Measurements from ENCODE around the gene MST1. TPM values are rescaled to one million over a fixed set of nuclear protein-coding genes. Genes with fewer than 3 reads are reported as not detected.

MST1 gene
- total RNA-seq, 1 experiment from 2014 or later: 13.8 TPM

- Mint-ChIP-seq H3K4me1 (peaks cover 16% of the 10 kb centered on the region), H3K9me3 (no peaks in the 10 kb centered on the region), H3K27me3 (ENCODE audit: low read depth) (no peaks in the 10 kb centered on the region), H3K4me3 (no peak overlapping the region), H3K27ac (no peak overlapping the region), H3K36me3 (peaks cover 3% of the 10 kb centered on the region)
- ChIA-PET POLR2A (no interaction called here), CTCF (interaction anchor here (1.0 to 3.7 kb wide), 9 partner anchors 9 to 163 kb away, joined by 3 to 49 read pairs (median 8); partner anchors contain the start of genes AMIGO3, GMPPB and IP6K1)
- DNase-seq (ENCODE audit: low spot score) (no peak), ATAC-seq (no peak)
- no peak for TF ChIP-seq GRHL2 (CRISPR knock-in tag; IDR thresholded peaks at IDR 0.05; ENCODE audit: insufficient replicate concordance, severe bottlenecking)
- TF ChIP-seq MYBL2 (CRISPR knock-in tag; IDR thresholded peaks at IDR 0.05): no peak
- no peak for TF ChIP-seq PRRX2 (CRISPR knock-in tag; IDR thresholded peaks at IDR 0.05)
- no peak for TF ChIP-seq ZSCAN18 (CRISPR knock-in tag; IDR thresholded peaks at IDR 0.05)
- TF ChIP-seq MAX (CRISPR knock-in tag; IDR thresholded peaks at IDR 0.05): no peak
- TF ChIP-seq E2F1 (CRISPR knock-in tag; IDR thresholded peaks at IDR 0.05): no peak
- no peak for TF ChIP-seq ZNF317 (CRISPR knock-in tag; IDR thresholded peaks at IDR 0.05; ENCODE audit: borderline replicate concordance, low read depth)
- TF ChIP-seq NFYB (CRISPR knock-in tag; conservative IDR thresholded peaks at IDR 0.05; ENCODE audit: low read depth): no peak
- no peak for TF ChIP-seq SP1 (CRISPR knock-in tag; conservative IDR thresholded peaks at IDR 0.05)
- TF ChIP-seq TCF7 (CRISPR knock-in tag; IDR thresholded peaks at IDR 0.05; ENCODE audit: low read depth): no peak
- TF ChIP-seq CREM (CRISPR knock-in tag; IDR thresholded peaks at IDR 0.05): no peak
- TF ChIP-seq ZBTB21 (CRISPR knock-in tag; IDR thresholded peaks at IDR 0.05; ENCODE audit: borderline replicate concordance): no peak
These were observed 13.4 kb upstream of the MST1 start for GRCh38 chr3:49702672-49703071.

- ChIA-PET CTCF (interaction anchor here (0.6 to 3.7 kb wide), 66 partner anchors 8 to 422 kb away, joined by 3 to 55 read pairs (median 4); partner anchors contain the start of genes AMIGO3, AMT, CAMKV and GMPPB), POLR2A (interaction anchor here (0.8 to 1.0 kb wide), 2 partner anchors 18 to 209 kb away, joined by 3 to 6 read pairs; partner anchors contain the start of gene AMIGO3)
- H3K27me3 Mint-ChIP-seq (ENCODE audit: low read depth): no peaks in the 10 kb centered on the region
- H3K36me3 Mint-ChIP-seq: peaks cover 3% of the 10 kb centered on the region
- H3K9me3 Mint-ChIP-seq: no peaks in the 10 kb centered on the region
- H3K4me1 Mint-ChIP-seq: peaks cover 16% of the 10 kb centered on the region
- TF ChIP-seq ZNF396 (CRISPR knock-in tag; IDR thresholded peaks at IDR 0.05; ENCODE audit: borderline replicate concordance): no peak
- no peak for TF ChIP-seq ZNF263 (CRISPR knock-in tag; IDR thresholded peaks at IDR 0.05; ENCODE audit: low read depth)
- TF ChIP-seq HMGA2 (CRISPR knock-in tag; IDR thresholded peaks at IDR 0.05): no peak
- TF ChIP-seq RELA (CRISPR knock-in tag; IDR thresholded peaks at IDR 0.05; ENCODE audit: borderline replicate concordance): no peak
- no peak for TF ChIP-seq ZNF138 (CRISPR knock-in tag; conservative IDR thresholded peaks at IDR 0.05)
- TF ChIP-seq MLX (CRISPR knock-in tag; IDR thresholded peaks at IDR 0.05): 0 out of 2 replicates have a peak, but pooled peaks have one; percentile 44
- ATAC-seq (peak; percentile 66), DNase-seq (ENCODE audit: low spot score) (peak; percentile 85)
- H3K27ac Mint-ChIP-seq: no peak overlapping the region; the same call in 1 of the 2 replicates
- H3K4me3 Mint-ChIP-seq: no peak overlapping the region
These were observed 12.3 kb upstream of the MST1 start for GRCh38 chr3:49701388-49702077.

Data from WTC11 (cell line).